CD4-positive, alpha-beta memory T cell (primary cell): ENCODE data around the gene USP3. TPM values are rescaled to one million over a fixed set of nuclear protein-coding genes. Genes with fewer than 3 reads are reported as not detected.
A peak's percentile ranks its signal among the peaks of the same experiment; 100 is the strongest.

ENCODE experiments used
- CTCF ChIA-PET: fragments of 350-600 bp; sonication (Branson Sonifier 250); formaldehyde crosslinking; loops from one replicate; lab custom pipeline; 2021; ENCODE audit warnings: inconsistent platforms; ENCODE audit not compliant: partially characterized antibody; lab: Charles Lee
- POLR2A ChIA-PET: fragments of 350-600 bp; sonication (Branson Sonifier 250); formaldehyde crosslinking; loops from one replicate; lab custom pipeline; 2021; ENCODE audit not compliant: partially characterized antibody; lab: Charles Lee
- DNase-seq, 5 donors: peaks; one replicate each; pipeline versions ENCODE4 v3.0.0 to v3.0.0-alpha.2; 2020 to 2022; ENCODE audit warnings: mixed read lengths in 1 of 5
- H3K27ac ChIP-seq: one replicate; pipeline ENCODE4 v1.7.0; 2013; ENCODE audit warnings: low read depth, low read length
- H3K27me3 ChIP-seq: 2 replicates; pipeline ENCODE4 v1.7.0; 2013; ENCODE audit warnings: mild to moderate bottlenecking, low read length, moderate library complexity; ENCODE audit not compliant: insufficient read depth
- H3K36me3 ChIP-seq: 2 replicates; pipeline ENCODE4 v1.7.0; 2013; ENCODE audit warnings: mild to moderate bottlenecking, low read length, moderate library complexity; ENCODE audit not compliant: insufficient read depth
- H3K4me1 ChIP-seq: 2 replicates; pipeline ENCODE4 v1.7.0; 2013; ENCODE audit warnings: mild to moderate bottlenecking, low read length, moderate library complexity; ENCODE audit not compliant: insufficient read depth
- H3K4me3 ChIP-seq, 2 donors: one replicate each; pipeline ENCODE4 v1.7.0; 2013; ENCODE audit warnings: low read length in 2 of 2, mild to moderate bottlenecking in 1 of 2
- H3K9me3 ChIP-seq, 2 donors: one replicate each; pipeline ENCODE4 v1.7.0; 2013; ENCODE audit warnings: low read length in 2 of 2, control low read depth in 1 of 2; ENCODE audit not compliant: control insufficient read depth in 1 of 2
- H3K27ac Mint-ChIP-seq, 7 donors: one replicate each; pipeline ENCODE4 v1.8.0; 2020 to 2021; ENCODE audit warnings: mixed read lengths in 7 of 7, mild to moderate bottlenecking in 6 of 7, inconsistent platforms in 3 of 7, moderate library complexity in 3 of 7
- H3K27me3 Mint-ChIP-seq, 2 donors: one replicate each; pipeline ENCODE4 v1.8.0; 2020 to 2021; ENCODE audit warnings: mixed read lengths in 2 of 2
- H3K36me3 Mint-ChIP-seq, 2 donors: one replicate each; pipeline ENCODE4 v1.8.0; 2020 to 2021; ENCODE audit warnings: mixed read lengths in 2 of 2, inconsistent platforms in 1 of 2, mild to moderate bottlenecking in 1 of 2
- H3K4me1 Mint-ChIP-seq, 4 donors: one replicate each; pipeline ENCODE4 v1.8.0; 2020 to 2021; ENCODE audit warnings: mixed read lengths in 4 of 4, mild to moderate bottlenecking in 1 of 4
- H3K4me3 Mint-ChIP-seq, 8 donors: one replicate each; pipeline ENCODE4 v1.8.0; 2020 to 2021; ENCODE audit warnings: mixed read lengths in 8 of 8, mild to moderate bottlenecking in 7 of 8, moderate library complexity in 6 of 8, inconsistent platforms in 3 of 8
- H3K9me3 Mint-ChIP-seq, 8 donors: one replicate each; pipeline ENCODE4 v1.8.0; 2020 to 2021; ENCODE audit warnings: mixed read lengths in 8 of 8, mild to moderate bottlenecking in 5 of 8, inconsistent platforms in 3 of 8, moderate library complexity in 1 of 8
- intact Hi-C: fragments of 100-400 bp; cut with micrococcal nuclease; formaldehyde crosslinking; loops from one replicate; pipeline ENCODE4 v1.15.1; 2023
- polyA plus RNA-seq, 2 donors: library from polyadenylated mRNA; unstranded; fragments of 300-500 nt; fragmentation: Illumina TruSeq; gene quantifications; one replicate each; pipeline ENCODE4 v1.2.3, GENCODE V29; 2021
- total RNA-seq, 2 experiments: library from RNA; stranded (reverse); gene quantifications; one replicate each; pipeline ENCODE4 v1.2.3, GENCODE V29; 2021

Gene USP3
- total and polyA plus RNA-seq, 4 experiments from 2014 or later: 61.6 to 159 (median 112) TPM

DNA sequence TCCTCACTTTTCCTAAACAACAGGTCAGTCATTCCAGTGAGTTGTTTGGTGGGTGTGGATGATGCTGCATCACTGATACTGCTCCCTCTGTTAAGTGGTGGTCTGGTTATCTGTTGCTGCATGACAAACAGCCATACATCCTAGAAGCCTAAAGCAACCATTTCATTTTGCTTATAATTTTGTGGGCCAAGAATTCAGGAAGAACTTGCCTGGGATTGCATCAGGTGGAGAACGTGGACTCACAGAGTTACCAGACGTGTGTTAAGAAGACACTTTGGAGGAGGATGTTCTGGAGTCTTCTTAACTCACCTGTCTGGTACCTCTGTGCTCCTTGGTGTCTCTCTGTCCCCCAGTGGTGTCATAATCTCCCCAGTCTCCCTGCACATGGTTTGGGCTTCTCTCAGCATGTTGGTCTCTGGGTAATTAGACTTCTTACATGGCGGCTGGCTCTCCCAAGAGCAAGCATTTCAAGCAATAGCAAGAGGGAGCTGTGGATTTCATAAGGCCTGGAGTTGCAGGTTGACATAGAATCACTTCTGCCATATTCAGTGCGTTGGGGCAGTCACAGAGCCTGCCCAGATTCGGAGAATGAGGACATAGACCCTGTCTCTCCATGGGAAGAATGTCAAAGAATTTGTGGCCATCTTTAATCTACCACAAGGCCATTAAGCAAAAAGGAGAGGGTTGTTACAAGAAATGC lies 20.1 kb downstream of the USP3 start:
- ChIA-PET POLR2A (interaction anchor here (4.7 kb wide), 1 partner anchor 19 kb away, joined by 27 read pairs; the partner anchor contains the start of gene USP3), CTCF (interaction anchor here (1.0 kb wide), 1 partner anchor 37 kb away, joined by 3 read pairs; no protein-coding TSS in a partner anchor)
- peak overlapping the region in 7 of 8 donors; percentile 33 to 73 (median 51) for H3K4me3 Mint-ChIP-seq
- H3K4me1 Mint-ChIP-seq: peaks cover 76 to 98% (median 87%) of the 10 kb centered on the region in 4 donors
- Histone ChIP-seq H3K9me3 (no peaks in the 10 kb centered on the region), H3K27me3 (no peaks in the 10 kb centered on the region), H3K27ac (no peak overlapping the region), H3K4me1 (peaks cover 98% of the 10 kb centered on the region), H3K36me3 (no peaks in the 10 kb centered on the region), H3K4me3 (no peak overlapping the region)
- DNase-seq: no peak
- intact Hi-C loops: loop anchor here (2.0 kb wide), 1 partner anchor 14 kb away; no protein-coding TSS in a partner anchor
- peak overlapping the region in 3 of 7 donors; percentile 13 to 83 (median 70) for H3K27ac Mint-ChIP-seq
- no peaks in the 10 kb centered on the region for H3K27me3 Mint-ChIP-seq
- H3K9me3 Mint-ChIP-seq: no peaks in the 10 kb centered on the region
- H3K36me3 Mint-ChIP-seq: peaks cover 3 to 11% of the 10 kb centered on the region in 2 donors

GRCh38 chr15:63526401-63526800 lies 22.0 kb downstream of the USP3 start:
- H3K27ac ChIP-seq: no peak overlapping the region
- no peak overlapping the region for H3K4me3 ChIP-seq
- no peaks in the 10 kb centered on the region for H3K36me3 ChIP-seq
- CTCF ChIA-PET: interaction anchor here (1.0 to 1.3 kb wide), 2 partner anchors 21 to 39 kb away, joined by 3 to 6 read pairs; no protein-coding TSS in a partner anchor
- no peak for DNase-seq
- H3K27ac Mint-ChIP-seq: peak overlapping the region in 4 of 7 donors; percentile 6 to 75 (median 31)
- no peaks in the 10 kb centered on the region for H3K27me3 Mint-ChIP-seq
- no peaks in the 10 kb centered on the region for H3K9me3 ChIP-seq
- H3K9me3 Mint-ChIP-seq: no peaks in the 10 kb centered on the region
- H3K4me1 ChIP-seq: peaks cover 98% of the 10 kb centered on the region
- H3K4me1 Mint-ChIP-seq: peaks cover 81 to 100% (median 90%) of the 10 kb centered on the region in 4 donors
- POLR2A ChIA-PET: interaction anchor here (1.0 kb wide), 1 partner anchor 118 kb away, joined by 3 read pairs; no protein-coding TSS in a partner anchor
- H3K27me3 ChIP-seq: no peaks in the 10 kb centered on the region
- intact Hi-C loops: loop anchor here (2.0 kb wide), 1 partner anchor 14 kb away; no protein-coding TSS in a partner anchor
- peaks cover 8 to 19% of the 10 kb centered on the region in 2 donors for H3K36me3 Mint-ChIP-seq
- peak overlapping the region in 5 of 8 donors; percentile 22 to 68 (median 51) for H3K4me3 Mint-ChIP-seq

GRCh38 chr15:63528138-63528659 lies 23.8 kb downstream of the USP3 start:
- DNase-seq: no peak
- H3K27ac Mint-ChIP-seq: peak overlapping the region in 6 of 7 donors; percentile 0 to 83 (median 42)
- Histone ChIP-seq H3K4me3 (no peak overlapping the region), H3K36me3 (no peaks in the 10 kb centered on the region), H3K27ac (no peak overlapping the region), H3K9me3 (no peaks in the 10 kb centered on the region), H3K27me3 (no peaks in the 10 kb centered on the region), H3K4me1 (peaks cover 98% of the 10 kb centered on the region)
- no peaks in the 10 kb centered on the region for H3K27me3 Mint-ChIP-seq
- CTCF ChIA-PET: interaction anchor here (1.1 to 2.9 kb wide), 2 partner anchors 41 to 61 kb away, joined by 3 to 10 read pairs; no protein-coding TSS in a partner anchor
- H3K36me3 Mint-ChIP-seq: peaks cover 8 to 20% of the 10 kb centered on the region in 2 donors
- intact Hi-C loops: no loop called here
- peaks cover 83 to 100% (median 91%) of the 10 kb centered on the region in 4 donors for H3K4me1 Mint-ChIP-seq
- POLR2A ChIA-PET: interaction anchor here (1.4 kb wide), 1 partner anchor 24 kb away, joined by 4 read pairs; the partner anchor contains the start of gene USP3
- peak overlapping the region in 7 of 8 donors; percentile 17 to 72 (median 52) for H3K4me3 Mint-ChIP-seq
- H3K9me3 Mint-ChIP-seq: no peaks in the 10 kb centered on the region

DNA sequence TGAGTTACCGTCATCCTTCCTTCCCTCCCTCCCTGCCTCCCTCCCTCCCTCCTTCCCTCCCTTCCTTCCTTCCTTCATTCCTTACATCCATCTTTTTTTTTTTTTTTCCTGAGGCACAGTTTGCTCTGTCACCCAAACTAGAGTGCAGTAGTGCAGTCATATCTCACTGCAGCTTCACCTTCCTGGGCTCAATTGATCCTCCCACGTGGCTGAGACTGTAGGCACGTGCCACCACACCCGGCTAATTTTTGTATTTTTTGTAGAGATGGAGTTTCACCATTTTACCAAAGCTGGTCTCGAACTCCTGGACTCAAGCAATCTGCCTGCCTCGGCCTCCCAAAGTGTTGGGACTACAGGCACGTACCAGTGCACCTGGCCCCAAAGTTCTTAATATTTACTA lies 25.8 kb downstream of the USP3 start:
- Histone ChIP-seq H3K9me3 (no peaks in the 10 kb centered on the region), H3K4me1 (peaks cover 95% of the 10 kb centered on the region), H3K27ac (no peak overlapping the region), H3K27me3 (no peaks in the 10 kb centered on the region), H3K36me3 (no peaks in the 10 kb centered on the region), H3K4me3 (no peak overlapping the region)
- CTCF ChIA-PET: interaction anchor here (0.8 to 4.1 kb wide), 5 partner anchors 20 to 68 kb away, joined by 3 to 16 read pairs (median 4); no protein-coding TSS in a partner anchor
- DNase-seq: no peak
- Mint-ChIP-seq H3K27ac (peak overlapping the region; percentile 13 to 83 (median 55)), H3K27me3 (no peaks in the 10 kb centered on the region), H3K36me3 (peaks cover 8 to 27% of the 10 kb centered on the region in 2 donors), H3K4me1 (peaks cover 69 to 97% (median 85%) of the 10 kb centered on the region in 4 donors), H3K4me3 (peak overlapping the region in 6 of 8 donors; percentile 27 to 60 (median 46)), H3K9me3 (no peaks in the 10 kb centered on the region)
- intact Hi-C loops: no loop called here
- POLR2A ChIA-PET: interaction anchor here (1.8 to 3.4 kb wide), 3 partner anchors 22 to 33 kb away, joined by 4 to 20 read pairs (median 10); partner anchors contain the start of gene USP3

DNA sequence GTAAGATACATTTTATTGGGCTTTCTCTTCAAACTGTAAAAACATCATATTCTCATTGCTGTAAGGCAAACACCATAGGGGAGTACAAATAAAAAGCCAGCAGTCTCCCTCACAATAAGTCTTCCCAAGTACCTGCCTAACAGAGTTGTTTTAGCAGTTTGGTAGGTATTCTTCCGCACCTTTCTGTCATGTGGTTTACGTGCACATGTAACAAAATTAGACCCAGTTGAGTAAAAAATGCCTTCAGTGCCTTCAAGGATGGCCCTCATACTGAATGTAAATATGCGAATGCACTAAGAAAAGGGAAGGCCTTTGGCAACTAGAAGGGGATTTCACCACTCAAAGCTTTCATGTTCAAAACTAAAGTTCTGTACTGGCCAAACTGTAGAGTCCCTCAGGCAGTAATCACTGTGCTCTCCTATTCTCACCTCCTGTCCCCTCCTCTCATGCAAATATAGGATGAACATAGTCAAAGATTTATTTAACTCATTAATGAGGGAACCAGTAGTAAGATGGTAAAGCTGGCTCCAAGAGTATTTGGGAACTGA lies 26.4 kb downstream of the USP3 start:
- no peaks in the 10 kb centered on the region for H3K27me3 ChIP-seq
- no peaks in the 10 kb centered on the region for H3K9me3 ChIP-seq
- no peaks in the 10 kb centered on the region for H3K36me3 ChIP-seq
- no peaks in the 10 kb centered on the region for H3K9me3 Mint-ChIP-seq
- peaks cover 72 to 97% (median 87%) of the 10 kb centered on the region in 4 donors for H3K4me1 Mint-ChIP-seq
- H3K27me3 Mint-ChIP-seq: no peaks in the 10 kb centered on the region
- DNase-seq: no peak
- H3K27ac Mint-ChIP-seq: peak overlapping the region in 6 of 7 donors; percentile 14 to 77 (median 22)
- intact Hi-C loops: no loop called here
- peaks cover 96% of the 10 kb centered on the region for H3K4me1 ChIP-seq
- H3K36me3 Mint-ChIP-seq: peaks cover 8 to 32% of the 10 kb centered on the region in 2 donors
- no peak overlapping the region for H3K4me3 ChIP-seq
- peak overlapping the region in 6 of 8 donors; percentile 35 to 60 (median 50) for H3K4me3 Mint-ChIP-seq
- ChIA-PET CTCF (interaction anchor here (0.8 to 4.1 kb wide), 4 partner anchors 25 to 68 kb away, joined by 3 to 16 read pairs (median 7); no protein-coding TSS in a partner anchor), POLR2A (interaction anchor here (0.8 to 3.4 kb wide), 6 partner anchors 10 to 43 kb away, joined by 3 to 20 read pairs (median 4); partner anchors contain the start of gene USP3)
- no peak overlapping the region for H3K27ac ChIP-seq

DNA sequence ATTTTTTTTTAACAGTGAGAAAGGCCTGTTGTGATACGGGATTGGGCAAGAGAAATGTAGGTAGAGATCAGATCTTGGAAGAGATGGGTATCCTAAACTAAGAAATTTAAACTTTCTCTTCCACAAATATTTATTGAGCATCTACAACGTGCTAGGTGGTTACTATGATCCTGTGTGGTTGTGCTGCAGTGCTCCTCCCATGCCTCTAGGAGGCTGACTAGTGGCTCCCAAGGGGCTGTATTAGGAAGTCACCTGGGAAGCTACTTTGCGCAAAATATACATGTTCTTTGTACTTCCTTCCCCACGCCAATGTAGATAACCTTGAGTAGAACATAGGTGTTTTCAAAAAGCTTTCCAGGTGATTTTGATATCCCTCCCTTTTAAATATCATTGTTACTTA lies 27.2 kb downstream of the USP3 start:
- CTCF ChIA-PET: interaction anchor here (0.6 to 4.1 kb wide), 6 partner anchors 11 to 152 kb away, joined by 3 to 16 read pairs (median 4); no protein-coding TSS in a partner anchor
- no peaks in the 10 kb centered on the region for H3K9me3 ChIP-seq
- intact Hi-C loops: no loop called here
- no peak overlapping the region for H3K4me3 ChIP-seq
- Mint-ChIP-seq H3K9me3 (no peaks in the 10 kb centered on the region), H3K27me3 (no peaks in the 10 kb centered on the region), H3K4me3 (peak overlapping the region in 5 of 8 donors; percentile 21 to 59 (median 35)), H3K27ac (peak overlapping the region in 5 of 7 donors; percentile 16 to 65 (median 25)), H3K4me1 (peaks cover 70 to 95% (median 86%) of the 10 kb centered on the region in 4 donors), H3K36me3 (peaks cover 8 to 34% of the 10 kb centered on the region in 2 donors)
- no peak overlapping the region for H3K27ac ChIP-seq
- H3K36me3 ChIP-seq: no peaks in the 10 kb centered on the region
- no peaks in the 10 kb centered on the region for H3K27me3 ChIP-seq
- POLR2A ChIA-PET: interaction anchor here (0.7 to 3.4 kb wide), 9 partner anchors 8 to 65 kb away, joined by 3 to 20 read pairs (median 3); partner anchors contain the start of gene USP3
- peaks cover 93% of the 10 kb centered on the region for H3K4me1 ChIP-seq
- DNase-seq: no peak
